ENCODE data around the gene KDM4C.

Gene KDM4C

DNA sequence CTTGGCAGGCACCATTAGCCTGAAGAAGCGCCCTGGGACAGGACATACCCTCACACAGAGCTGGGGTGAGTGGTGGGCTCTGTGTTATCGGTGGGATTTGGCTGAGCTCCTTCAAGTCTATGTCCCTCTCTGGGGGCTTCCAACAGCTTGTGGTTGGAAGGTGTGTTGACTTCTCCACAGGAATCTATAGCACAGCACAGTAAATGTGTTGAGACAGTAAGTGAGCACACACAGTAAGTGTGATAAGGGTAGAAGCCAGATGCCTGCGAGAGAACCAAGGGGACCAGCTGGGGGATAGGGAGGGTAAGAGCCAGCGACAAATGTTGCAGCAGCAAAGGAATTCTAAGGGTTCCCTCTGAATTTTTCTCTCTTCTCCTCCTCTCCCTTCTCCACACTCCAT is 448.0 kb downstream of the KDM4C start:
- Mint-ChIP-seq H3K4me1 (ENCODE audit: low read depth) (peaks cover 1% of the 10 kb centered on the region), H3K27me3 (no peaks in the 10 kb centered on the region)
- no peak for DNase-seq

DNA sequence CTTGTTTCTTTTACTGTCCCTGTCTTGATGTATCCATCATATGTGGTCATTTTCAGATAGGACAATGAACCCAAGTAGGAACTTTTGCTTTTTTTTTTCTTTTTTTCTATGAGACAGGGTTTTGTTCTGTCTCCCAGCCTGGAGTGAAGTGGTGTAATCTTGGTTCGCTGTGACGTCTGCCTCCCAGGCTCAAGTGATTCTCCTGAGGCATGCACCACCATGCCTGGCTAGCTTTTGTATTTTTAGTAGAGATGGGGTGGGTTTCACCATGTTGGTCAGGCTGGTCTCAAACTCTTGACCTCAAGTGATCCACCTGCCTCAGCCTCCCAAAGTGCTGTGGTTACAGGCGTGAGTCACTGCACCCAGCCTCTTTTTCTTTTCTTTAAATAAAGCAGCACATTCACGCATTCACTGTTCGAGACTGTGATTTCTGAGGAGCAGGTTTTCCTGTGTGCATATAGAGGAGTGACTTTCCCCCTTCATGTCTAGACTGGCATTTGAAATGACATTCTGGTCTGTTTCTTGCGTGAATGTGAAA is 448.5 kb downstream of the KDM4C start:
- H3K36me3 Mint-ChIP-seq (ENCODE audit: low read depth) = no peaks in the 10 kb centered on the region
- no peak for DNase-seq
- no peak overlapping the region for H3K27ac Mint-ChIP-seq
- H3K27me3 Mint-ChIP-seq = no peaks in the 10 kb centered on the region
- no peak overlapping the region for H3K4me3 Mint-ChIP-seq
- peaks cover 1% of the 10 kb centered on the region for H3K4me1 Mint-ChIP-seq (ENCODE audit: low read depth)
- no peaks in the 10 kb centered on the region for H3K9me3 Mint-ChIP-seq

More for the DNA sequence above, 448.0 kb downstream of the KDM4C start:
- Mint-ChIP-seq H3K4me3 (no peak overlapping the region), H3K27ac (no peak overlapping the region), H3K36me3 (ENCODE audit: low read depth) (no peaks in the 10 kb centered on the region), H3K9me3 (no peaks in the 10 kb centered on the region)

DNA sequence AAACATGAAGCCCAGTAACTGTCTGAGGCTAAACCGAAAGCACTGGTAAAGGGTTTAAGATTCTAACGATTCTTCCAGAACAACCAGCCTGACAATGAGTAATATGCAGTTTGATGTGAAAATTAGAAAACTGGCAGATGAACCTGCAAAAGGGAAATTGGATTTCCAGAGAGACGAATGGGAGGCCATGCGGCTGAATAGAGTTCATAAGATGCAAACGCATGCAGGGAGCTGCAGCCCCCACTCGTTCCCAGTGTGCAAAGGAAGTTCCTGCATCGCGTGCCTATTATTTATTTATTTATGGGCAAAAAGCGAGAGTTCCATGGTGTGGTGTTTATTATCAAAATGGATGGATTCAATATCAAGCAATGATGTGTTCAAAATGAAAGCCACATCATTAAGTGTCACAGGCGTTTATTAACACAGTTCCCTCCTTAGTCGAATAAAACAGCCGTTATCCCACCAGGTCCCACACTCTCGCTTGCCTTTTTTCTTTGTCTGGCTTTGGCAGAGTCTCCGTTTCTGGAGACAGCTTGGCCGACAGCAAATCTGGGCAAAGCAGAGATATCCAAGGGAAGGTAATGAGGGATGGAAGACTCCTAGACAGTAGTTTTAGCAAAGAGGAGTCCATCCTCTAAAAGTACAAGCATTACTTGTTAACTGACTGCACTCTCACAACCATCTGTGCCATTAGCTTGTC is 451.4 kb downstream of the KDM4C start:
- H3K27ac Mint-ChIP-seq = no peak overlapping the region
- DNase-seq = no peak
- H3K4me3 Mint-ChIP-seq = no peak overlapping the region
- H3K36me3 Mint-ChIP-seq (ENCODE audit: low read depth) = no peaks in the 10 kb centered on the region
- H3K27me3 Mint-ChIP-seq = no peaks in the 10 kb centered on the region
- peaks cover 4% of the 10 kb centered on the region for H3K4me1 Mint-ChIP-seq (ENCODE audit: low read depth)
- no peaks in the 10 kb centered on the region for H3K9me3 Mint-ChIP-seq

DNA sequence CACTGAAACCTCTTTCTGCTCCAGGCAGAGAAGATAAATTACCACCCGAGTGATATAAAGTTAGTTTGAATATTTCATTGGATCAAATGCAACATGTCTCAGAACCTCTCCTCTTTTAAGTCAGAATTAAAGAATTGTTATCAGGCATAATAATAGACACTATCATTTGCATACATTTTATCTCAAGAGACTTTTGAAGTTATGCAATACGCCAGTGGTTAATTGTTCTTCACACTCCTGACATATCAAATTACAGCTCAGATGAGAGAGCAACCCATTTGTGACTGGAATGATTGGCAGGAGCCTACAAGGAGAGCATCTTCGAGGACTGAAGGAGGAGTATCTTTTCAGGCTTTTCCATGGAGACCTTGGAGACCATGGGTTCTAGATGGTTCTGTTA is 452.2 kb downstream of the KDM4C start:
- Mint-ChIP-seq H3K27me3 (no peaks in the 10 kb centered on the region), H3K4me3 (no peak overlapping the region)

DNA sequence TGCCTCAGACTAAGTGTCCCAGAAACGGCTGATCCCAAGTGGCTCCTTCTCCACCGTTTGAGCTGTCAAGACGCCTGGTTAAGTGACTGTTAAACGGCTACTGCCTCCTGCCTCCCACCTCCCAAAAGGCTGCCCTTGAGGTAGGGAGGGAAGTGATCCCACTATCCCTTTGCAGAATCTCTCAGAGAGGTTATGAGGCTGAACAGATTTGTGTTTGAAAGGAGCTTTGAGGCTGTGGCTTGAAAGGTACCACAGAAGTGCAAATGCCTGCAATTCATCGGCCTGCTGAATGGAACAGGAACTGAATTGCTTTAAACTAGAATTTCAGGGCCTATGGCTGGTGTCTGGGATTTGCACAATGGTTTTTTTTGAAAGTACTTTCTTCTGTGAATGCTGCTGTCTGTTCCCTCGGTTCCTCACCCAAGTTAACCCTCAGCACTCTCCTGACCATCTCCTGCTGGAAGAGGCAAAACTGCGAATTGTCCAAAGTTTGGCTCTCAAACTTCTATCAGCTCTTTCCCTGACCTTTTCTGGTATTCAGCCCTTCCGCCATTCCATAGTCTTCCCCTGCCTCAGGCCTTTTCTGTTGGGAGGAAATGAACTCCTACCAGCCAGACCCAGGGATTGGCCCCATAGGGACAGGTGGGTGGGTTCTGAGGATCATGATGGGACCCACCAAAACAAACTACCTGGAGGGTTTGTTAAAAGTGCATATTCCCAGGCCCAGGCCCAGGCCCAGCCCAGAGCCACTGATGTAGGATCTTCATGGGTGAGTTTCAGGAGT is 453.3 kb downstream of the KDM4C start:
- H3K36me3 Mint-ChIP-seq (ENCODE audit: low read depth) = no peaks in the 10 kb centered on the region
- H3K4me1 Mint-ChIP-seq (ENCODE audit: low read depth) = peaks cover 6% of the 10 kb centered on the region
- H3K27ac Mint-ChIP-seq = no peak overlapping the region
- no peak for DNase-seq
- no peaks in the 10 kb centered on the region for H3K27me3 Mint-ChIP-seq
- H3K9me3 Mint-ChIP-seq = no peaks in the 10 kb centered on the region
- no peak overlapping the region for H3K4me3 Mint-ChIP-seq

More for the DNA sequence above, 452.2 kb downstream of the KDM4C start:
- Mint-ChIP-seq H3K36me3 (ENCODE audit: low read depth) (no peaks in the 10 kb centered on the region), H3K9me3 (no peaks in the 10 kb centered on the region), H3K4me1 (ENCODE audit: low read depth) (peaks cover 4% of the 10 kb centered on the region), H3K27ac (no peak overlapping the region)
- no peak for DNase-seq

DNA sequence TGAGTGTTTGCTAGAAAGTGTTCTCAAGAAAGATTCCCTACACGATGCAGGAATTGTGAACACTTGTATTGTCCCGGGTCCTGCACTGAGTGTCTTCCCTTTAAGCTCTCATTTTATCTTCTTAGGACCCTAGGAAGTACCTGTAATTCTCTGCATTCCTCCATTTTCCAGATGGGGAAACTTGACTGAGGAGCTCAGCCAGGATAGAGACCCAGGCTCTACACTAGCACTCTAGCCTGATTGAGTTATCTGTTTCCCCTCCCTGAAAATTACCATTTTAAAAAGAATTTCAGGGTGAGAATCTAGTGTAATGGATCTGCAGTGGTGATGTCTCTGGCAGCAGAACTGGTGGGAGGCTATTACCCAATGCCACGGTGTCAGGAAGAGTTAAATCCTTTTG is 453.9 kb downstream of the KDM4C start:
- Mint-ChIP-seq H3K4me1 (ENCODE audit: low read depth) (peaks cover 12% of the 10 kb centered on the region), H3K36me3 (ENCODE audit: low read depth) (no peaks in the 10 kb centered on the region), H3K4me3 (no peak overlapping the region), H3K9me3 (no peaks in the 10 kb centered on the region), H3K27ac (no peak overlapping the region), H3K27me3 (no peaks in the 10 kb centered on the region)
- DNase-seq = no peak

DNA sequence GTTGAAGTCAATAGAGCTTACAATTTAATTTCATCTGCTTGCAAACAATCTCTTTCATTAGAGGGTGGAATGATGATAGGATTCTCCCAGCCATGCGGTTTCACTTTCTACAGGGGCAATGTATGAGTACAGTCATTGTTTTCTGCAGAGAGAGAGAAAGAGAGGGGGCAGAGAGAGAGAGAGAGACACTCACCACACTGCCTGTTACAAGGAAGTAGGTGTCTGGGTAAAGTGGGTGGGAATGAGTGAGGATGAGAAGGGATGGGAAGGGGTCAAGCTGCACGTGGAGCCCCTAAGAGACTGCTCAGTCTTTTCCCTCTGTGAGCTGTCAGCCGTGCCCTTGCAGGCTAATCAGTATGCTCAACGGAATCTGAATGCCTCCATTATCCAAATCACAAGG is 454.3 kb downstream of the KDM4C start:
- no peaks in the 10 kb centered on the region for H3K36me3 Mint-ChIP-seq (ENCODE audit: low read depth)
- peaks cover 13% of the 10 kb centered on the region for H3K4me1 Mint-ChIP-seq (ENCODE audit: low read depth)
- peaks cover under 1% of the 10 kb centered on the region for H3K9me3 Mint-ChIP-seq
- H3K27ac Mint-ChIP-seq = no peak overlapping the region
- H3K27me3 Mint-ChIP-seq = no peaks in the 10 kb centered on the region
- H3K4me3 Mint-ChIP-seq = no peak overlapping the region
- DNase-seq = no peak

DNA sequence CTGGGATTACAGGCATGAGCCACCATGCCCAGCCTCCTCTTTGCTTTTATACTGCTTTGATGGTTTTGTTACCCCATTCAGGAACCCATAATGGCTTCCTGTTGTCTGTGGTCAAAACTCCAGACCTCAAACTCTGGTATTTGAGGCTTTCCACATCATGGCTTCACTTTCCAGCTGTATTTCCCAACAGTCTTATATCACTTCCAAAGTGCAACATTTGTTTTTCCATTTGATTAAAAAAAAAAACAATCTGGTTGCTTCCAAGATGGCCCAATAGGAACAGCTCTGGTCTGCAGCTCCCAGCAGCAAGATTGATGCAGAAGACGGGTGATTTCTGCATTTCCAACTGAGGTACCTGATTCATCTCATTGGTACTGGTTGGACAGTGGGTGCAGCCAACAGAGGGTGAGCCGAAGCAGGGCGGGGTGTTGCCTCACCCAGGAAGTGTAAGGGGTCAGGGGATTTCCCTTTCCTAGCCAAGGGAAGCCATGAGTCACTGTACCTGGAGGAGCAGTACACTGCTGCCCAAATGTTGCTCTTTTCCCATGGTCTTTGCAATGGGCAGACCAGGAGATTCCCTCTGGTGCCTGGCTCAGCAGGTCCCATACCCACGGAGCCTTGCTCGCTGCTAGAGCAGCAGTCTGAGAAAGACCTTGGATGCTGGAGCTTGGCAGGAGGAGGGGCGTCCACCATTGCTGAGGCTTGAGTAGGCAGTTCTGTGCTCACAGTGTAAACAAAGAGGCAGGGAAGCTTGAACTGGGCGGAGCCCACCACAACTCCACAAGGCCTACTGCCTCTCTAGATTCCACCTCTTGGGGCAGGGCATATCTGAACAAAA is 458.4 kb downstream of the KDM4C start:
- peaks cover 18% of the 10 kb centered on the region for H3K9me3 Mint-ChIP-seq
- no peak overlapping the region for H3K4me3 Mint-ChIP-seq
- no peak overlapping the region for H3K27ac Mint-ChIP-seq
- H3K36me3 Mint-ChIP-seq (ENCODE audit: low read depth) = no peaks in the 10 kb centered on the region
- peaks cover 12% of the 10 kb centered on the region for H3K4me1 Mint-ChIP-seq (ENCODE audit: low read depth)
- no peaks in the 10 kb centered on the region for H3K27me3 Mint-ChIP-seq
- DNase-seq = no peak

DNA sequence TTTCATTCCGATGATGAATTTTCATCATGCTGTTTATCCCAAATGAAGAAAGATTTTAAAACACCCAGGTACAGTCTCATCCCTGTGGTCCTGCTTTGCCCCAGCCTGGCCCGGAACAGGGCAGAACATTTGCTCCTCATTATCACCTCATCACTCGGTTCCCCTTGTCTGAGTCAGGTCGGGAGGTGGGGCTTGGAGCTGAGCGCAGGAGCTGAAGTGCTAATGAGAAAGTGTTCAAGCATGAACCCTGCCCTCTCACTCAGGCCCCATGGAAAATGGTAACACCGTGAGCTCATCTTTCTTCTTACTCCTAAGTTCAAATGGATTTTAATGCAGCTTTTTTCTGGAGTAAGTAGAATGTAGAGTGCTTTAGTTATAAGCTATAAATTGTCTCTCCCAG is 466.2 kb downstream of the KDM4C start:
- no peak overlapping the region for H3K27ac Mint-ChIP-seq
- H3K4me3 Mint-ChIP-seq = no peak overlapping the region
- peaks cover 11% of the 10 kb centered on the region for H3K9me3 Mint-ChIP-seq
- peaks cover 15% of the 10 kb centered on the region for H3K4me1 Mint-ChIP-seq (ENCODE audit: low read depth)
- H3K36me3 Mint-ChIP-seq (ENCODE audit: low read depth) = no peaks in the 10 kb centered on the region
- DNase-seq = no peak
- H3K27me3 Mint-ChIP-seq = no peaks in the 10 kb centered on the region

Measured in activated T-cell treated with anti-CD3 and anti-CD28 coated beads, Interleukin-2, amount 50 U/mL, for 24 hours (primary cell).